Cardiac fibroblast (primary cell): ENCODE measurements around the gene XPA.

Source experiments
- DNase-seq, 2 donors: peaks; one replicate each; pipeline versions ENCODE4 v3.0.0 to v3.0.0-alpha.2; 2010; ENCODE audit warnings: low read depth in 2 of 2
- H3K4me3 ChIP-seq, 2 donors: replicated peaks in 1 of 2; 1 replicate in 1 of 2; 2 replicates in 1 of 2; pipeline ENCODE4 v1.5.1; 2011; ENCODE audit warnings: low read depth in 2 of 2, low read length in 2 of 2, mild to moderate bottlenecking in 2 of 2, moderate library complexity in 1 of 2
- TF ChIP-seq, protein P1 (sequence below): IDR thresholded peaks from one replicate; pipeline ENCODE4 v1.5.1; 2011; ENCODE audit warnings: low read depth, mild to moderate bottlenecking, low read length, inconsistent platforms

The XPA gene

GRCh38 chr9:97672403-97672802 is 24.7 kb downstream of the XPA start:
- TF ChIP-seq, protein P1, sequence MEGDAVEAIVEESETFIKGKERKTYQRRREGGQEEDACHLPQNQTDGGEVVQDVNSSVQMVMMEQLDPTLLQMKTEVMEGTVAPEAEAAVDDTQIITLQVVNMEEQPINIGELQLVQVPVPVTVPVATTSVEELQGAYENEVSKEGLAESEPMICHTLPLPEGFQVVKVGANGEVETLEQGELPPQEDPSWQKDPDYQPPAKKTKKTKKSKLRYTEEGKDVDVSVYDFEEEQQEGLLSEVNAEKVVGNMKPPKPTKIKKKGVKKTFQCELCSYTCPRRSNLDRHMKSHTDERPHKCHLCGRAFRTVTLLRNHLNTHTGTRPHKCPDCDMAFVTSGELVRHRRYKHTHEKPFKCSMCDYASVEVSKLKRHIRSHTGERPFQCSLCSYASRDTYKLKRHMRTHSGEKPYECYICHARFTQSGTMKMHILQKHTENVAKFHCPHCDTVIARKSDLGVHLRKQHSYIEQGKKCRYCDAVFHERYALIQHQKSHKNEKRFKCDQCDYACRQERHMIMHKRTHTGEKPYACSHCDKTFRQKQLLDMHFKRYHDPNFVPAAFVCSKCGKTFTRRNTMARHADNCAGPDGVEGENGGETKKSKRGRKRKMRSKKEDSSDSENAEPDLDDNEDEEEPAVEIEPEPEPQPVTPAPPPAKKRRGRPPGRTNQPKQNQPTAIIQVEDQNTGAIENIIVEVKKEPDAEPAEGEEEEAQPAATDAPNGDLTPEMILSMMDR, result no peak
- no peak for DNase-seq

DNA sequence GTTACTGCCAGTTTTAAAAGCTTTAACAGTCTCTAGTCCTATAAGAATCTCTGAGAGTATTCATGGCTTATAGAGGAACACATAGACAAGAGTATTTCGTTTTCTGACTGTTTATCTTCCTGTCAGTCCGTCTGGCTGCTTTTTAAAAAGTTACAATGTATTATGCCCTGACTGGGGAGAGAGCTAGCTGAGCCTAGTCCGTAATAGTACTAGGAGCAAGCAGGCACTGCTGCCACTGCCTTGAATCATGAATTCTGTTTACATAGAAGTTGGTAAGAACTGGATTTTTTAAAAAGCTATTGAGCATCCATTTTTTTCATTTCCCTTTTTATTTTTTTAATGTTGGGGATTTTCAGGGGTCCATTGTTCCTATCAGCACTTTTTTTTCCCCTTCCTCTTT is 26.6 kb downstream of the XPA start:
- TF ChIP-seq, protein P1, result no peak
- no peak for DNase-seq
- H3K4me3 ChIP-seq, result no peak overlapping the region

More at GRCh38 chr9:97672403-97672802, 24.7 kb downstream of the XPA start:
- H3K4me3 ChIP-seq, result no peak overlapping the region

GRCh38 chr9:97668485-97668884 is 28.7 kb downstream of the XPA start:
- no peak overlapping the region for H3K4me3 ChIP-seq
- no peak for DNase-seq
- TF ChIP-seq, protein P1, result no peak

GRCh38 chr9:97666907-97667686 is 30.0 kb downstream of the XPA start:
- TF ChIP-seq, protein P1, result no peak
- H3K4me3 ChIP-seq, result no peak overlapping the region
- no peak for DNase-seq

DNA sequence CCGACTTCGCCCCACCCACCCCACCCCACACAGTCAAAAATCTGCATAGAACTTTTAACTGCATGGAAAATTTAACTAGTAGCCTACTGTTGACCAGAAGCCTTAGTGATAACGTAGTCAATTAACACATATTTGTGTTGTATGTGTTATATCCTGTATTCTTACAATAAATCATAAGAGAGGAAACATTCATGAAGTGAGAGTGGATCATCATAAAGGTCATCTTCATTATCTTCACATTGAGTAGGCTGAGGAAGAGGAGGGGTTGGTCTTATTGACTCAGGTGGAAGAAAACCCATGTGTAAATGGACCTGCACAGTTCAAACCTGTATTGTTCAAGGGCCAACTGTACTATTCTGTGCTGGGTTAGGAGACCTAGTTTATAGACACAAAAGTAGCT is 31.4 kb downstream of the XPA start:
- DNase-seq, result no peak
- no peak overlapping the region for H3K4me3 ChIP-seq
- TF ChIP-seq, protein P1, result no peak

- DNase-seq, result peak; percentile 5 to 38
Measured at GRCh38 chr9:97660847-97661246, 36.3 kb downstream of the XPA start.

More at GRCh38 chr9:97660847-97661246, 36.3 kb downstream of the XPA start:
- TF ChIP-seq, protein P1, result no peak
- H3K4me3 ChIP-seq, result no peak overlapping the region
